GM19468 (cell line): ENCODE measurements around the gene UBE2J2.

Experiments used
- ATAC-seq: cut with Tn5 transposase; IDR thresholded peaks from one replicate; pipeline ENCODE4 v1.9.1; 2021; ENCODE audit warnings: mild to moderate bottlenecking, moderate library complexity, moderate number of reproducible peaks; ENCODE audit not compliant: unreplicated experiment; ENCODE audit errors: extremely low read depth

UBE2J2 gene

DNA sequence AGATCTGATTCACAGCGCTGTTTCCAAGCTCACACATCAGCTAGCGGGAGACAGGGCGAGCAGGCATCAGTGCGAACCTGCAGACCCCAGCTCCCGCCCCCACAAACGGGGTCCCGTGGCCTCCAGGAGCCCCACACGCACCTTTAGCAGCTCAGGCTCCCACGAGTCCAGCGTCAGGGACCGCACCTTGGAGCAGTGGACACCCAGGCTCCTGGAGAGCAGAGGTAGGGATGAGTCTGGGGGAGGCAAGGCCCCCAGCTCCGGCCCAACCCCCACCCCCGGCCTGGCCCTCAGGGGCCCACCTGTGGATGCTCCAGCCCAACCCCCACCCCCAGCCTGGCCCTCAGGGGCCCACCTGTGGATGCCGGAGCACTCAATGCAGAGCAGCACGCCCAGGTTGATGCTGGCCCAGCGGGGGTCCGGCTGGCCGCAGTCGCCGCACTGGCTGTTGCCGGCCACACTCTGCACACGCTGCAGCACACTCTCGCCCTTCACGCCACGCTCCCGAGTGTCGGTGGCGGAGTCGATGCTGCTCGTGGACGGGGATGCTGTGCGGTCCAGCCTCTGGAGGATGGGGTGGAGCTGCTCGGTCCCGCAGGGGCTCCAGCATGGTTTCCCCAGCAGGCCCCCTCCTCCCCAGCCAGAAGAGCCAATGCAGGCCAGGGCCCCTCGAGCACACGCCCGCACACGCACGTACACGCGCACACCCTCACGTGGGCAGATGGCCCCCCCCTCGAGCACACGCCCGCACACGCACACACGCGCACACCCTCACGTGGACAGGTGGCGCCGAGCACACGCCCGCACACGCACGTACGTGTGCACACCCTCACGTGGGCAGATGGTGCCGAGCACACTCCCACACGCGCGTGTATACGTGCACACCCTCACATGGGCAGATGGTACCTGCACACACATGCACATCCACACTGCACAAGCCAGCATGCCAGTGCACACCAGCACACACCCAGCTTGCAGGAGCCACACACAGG is 22.7 kb upstream of the UBE2J2 start:
- no peak for ATAC-seq

DNA sequence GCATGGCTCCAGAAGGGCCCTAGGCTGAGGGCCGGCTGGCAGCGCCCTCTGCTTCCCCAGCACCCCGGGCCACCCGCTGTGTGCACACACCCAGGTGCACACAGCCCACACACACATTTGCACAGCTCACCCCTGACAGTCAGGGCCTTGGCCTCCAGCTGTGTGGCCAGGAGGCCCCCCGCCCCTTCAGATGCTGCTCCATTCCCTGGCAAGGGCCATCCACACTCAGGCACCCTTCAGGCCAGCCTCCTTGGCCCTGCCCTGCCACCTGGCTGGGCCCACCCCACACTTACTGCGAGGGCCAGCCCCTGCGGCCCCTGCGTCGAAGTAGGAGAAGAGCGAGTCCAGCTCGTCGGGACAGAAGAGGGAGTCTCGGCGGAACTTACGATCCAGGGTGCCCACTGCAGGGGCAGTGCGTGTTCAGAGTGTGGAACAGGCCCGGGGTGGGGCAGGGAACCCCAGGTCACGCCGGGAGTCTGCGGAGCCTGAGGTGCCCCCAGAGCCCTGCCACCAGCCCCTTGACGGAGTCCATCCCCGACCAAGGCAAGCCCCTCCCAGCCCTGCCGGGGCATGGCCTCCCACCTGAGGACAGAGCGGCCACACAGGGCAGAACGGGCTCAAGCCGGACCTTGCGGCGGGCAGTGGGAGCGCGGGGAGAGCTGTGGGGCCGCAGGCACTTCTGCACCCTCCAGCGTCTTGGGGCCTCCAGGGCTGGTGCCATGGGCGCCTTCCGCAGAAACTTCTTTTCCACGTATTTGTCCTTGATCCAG is 21.7 kb upstream of the UBE2J2 start:
- no peak for ATAC-seq

GRCh38 chr1:1294250-1294890 is 20.7 kb upstream of the UBE2J2 start:
- no peak for ATAC-seq

- ATAC-seq = no peak
Measured at GRCh38 chr1:1293263-1294249, 19.9 kb upstream of the UBE2J2 start.

DNA sequence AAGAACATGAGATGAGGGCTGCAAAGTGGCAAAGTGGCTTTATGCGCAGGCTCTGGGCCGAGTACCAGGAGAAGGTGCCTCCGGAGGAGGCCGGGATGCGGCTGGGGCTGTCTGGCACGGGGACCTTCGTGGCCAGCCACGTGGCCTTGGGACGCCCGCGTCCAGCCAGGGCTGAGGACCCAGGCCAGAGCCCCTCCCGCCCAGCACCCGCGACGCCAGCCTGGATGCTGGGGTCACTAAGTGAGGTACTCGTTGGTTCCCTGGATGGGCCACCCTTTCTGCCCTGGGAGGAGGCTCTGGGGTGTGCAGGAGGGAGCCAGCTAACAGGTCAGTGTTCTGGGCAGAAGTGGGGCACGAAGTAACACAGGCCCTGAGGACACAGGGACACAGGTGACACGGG is 19.2 kb upstream of the UBE2J2 start:
- ATAC-seq = no peak

- ATAC-seq = no peak
Measured at GRCh38 chr1:1292442-1292779, 18.8 kb upstream of the UBE2J2 start.

GRCh38 chr1:1291548-1292441 is 18.1 kb upstream of the UBE2J2 start:
- ATAC-seq = no peak

DNA sequence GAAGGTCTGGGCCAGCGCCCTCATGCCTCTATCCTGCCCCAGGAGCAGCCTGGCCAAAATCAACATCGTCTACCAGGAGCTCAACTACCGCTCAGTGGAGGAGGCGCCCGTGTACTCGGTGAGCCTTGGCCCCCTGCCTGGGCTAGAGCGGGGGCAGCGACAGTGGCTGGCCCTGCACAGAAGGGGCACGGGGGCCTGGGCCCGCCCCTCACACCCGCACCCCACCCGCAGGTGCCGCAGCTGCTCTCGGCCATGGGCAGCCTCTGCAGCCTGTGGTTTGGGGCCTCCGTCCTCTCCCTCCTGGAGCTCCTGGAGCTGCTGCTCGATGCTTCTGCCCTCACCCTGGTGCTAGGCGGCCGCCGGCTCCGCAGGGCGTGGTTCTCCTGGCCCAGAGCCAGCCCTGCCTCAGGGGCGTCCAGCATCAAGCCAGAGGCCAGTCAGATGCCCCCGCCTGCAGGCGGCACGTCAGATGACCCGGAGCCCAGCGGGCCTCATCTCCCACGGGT is 17.4 kb upstream of the UBE2J2 start:
- ATAC-seq = no peak

- no peak for ATAC-seq
Measured at GRCh38 chr1:1290238-1290731, 16.6 kb upstream of the UBE2J2 start.

DNA sequence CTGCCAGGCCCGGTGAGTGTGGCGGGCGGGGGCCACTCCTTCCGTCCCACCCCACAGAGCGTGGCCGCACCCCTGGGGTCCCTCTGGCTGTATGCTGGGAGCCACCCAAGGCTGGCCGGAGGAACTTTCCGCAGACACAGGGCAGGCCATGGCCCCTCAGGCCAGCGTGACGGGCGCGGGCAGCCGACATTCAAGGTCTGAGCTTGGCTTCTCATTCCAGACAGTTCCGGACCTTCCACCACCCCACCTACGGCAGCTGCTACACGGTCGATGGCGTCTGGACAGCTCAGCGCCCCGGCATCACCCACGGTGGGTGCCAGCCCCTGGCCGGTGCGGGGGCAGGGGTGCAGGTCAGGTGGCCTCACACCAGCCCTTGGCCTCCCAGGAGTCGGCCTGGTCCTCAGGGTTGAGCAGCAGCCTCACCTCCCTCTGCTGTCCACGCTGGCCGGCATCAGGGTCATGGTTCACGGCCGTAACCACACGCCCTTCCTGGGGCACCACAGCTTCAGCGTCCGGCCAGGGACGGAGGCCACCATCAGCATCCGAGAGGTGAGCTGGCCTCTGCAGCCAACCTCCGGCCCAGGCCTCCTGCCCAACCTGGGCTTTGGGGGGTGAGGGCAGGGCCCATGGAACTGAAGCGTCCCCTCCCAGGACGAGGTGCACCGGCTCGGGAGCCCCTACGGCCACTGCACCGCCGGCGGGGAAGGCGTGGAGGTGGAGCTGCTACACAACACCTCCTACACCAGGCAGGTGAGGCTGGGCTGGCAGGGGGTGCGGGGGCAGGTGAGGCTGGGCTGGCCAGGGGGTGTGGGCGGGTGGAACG is 13.8 kb upstream of the UBE2J2 start:
- no peak for ATAC-seq

GRCh38 chr1:1286313-1287261 is 12.9 kb upstream of the UBE2J2 start:
- ATAC-seq = no peak

DNA sequence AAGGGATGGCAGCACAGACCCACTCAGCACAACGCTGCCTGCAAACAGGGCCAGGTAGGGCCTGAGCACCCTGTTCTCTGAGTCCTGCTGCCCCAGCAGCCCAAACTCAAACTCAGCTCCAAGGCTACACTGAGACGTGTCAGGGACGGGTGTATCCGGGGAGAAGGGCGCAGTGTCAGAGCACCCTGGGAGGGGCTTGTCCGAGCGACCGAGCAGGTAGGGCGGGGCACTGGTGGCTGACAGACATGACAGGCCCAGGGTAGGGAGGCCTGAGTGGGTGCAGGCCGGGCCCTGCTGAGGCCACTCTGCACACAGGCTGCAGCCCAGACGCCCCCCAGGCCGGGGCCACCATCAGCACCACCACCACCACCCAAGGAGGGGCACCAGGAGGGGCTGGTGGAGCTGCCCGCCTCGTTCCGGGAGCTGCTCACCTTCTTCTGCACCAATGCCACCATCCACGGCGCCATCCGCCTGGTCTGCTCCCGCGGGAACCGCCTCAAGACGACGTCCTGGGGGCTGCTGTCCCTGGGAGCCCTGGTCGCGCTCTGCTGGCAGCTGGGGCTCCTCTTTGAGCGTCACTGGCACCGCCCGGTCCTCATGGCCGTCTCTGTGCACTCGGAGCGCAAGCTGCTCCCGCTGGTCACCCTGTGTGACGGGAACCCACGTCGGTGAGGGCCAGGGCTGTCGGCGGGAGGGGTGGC is 12.1 kb upstream of the UBE2J2 start:
- ATAC-seq = no peak

- no peak for ATAC-seq
Measured at GRCh38 chr1:1285102-1285571, 11.5 kb upstream of the UBE2J2 start.

GRCh38 chr1:1284221-1285101 is 10.8 kb upstream of the UBE2J2 start:
- ATAC-seq = no peak

- no peak for ATAC-seq
Measured at GRCh38 chr1:1283821-1284220, 10.2 kb upstream of the UBE2J2 start.
